Duodenal mucosa (tissue), 2 donors: ENCODE data around the gene MAML1.
"Not testable (repeated sequence)": the region's sequence is repeated elsewhere in the genome, so short reads cannot be mapped to it uniquely, and the experiment has no call there.

Experiments used
- H3K27ac ChIP-seq: one replicate; pipeline ENCODE4 v1.7.0; 2013; ENCODE audit warnings: low read depth, low read length
- H3K27me3 ChIP-seq, 2 donors: one replicate each; pipeline ENCODE4 v1.7.0; 2013; ENCODE audit warnings: low read length in 2 of 2, control low read depth in 1 of 2; ENCODE audit not compliant: insufficient read depth in 2 of 2, control insufficient read depth in 1 of 2
- H3K36me3 ChIP-seq, 2 donors: one replicate each; pipeline ENCODE4 v1.7.0; 2013; ENCODE audit warnings: low read length in 2 of 2, control low read depth in 1 of 2; ENCODE audit not compliant: insufficient read depth in 2 of 2, control insufficient read depth in 1 of 2
- H3K4me1 ChIP-seq, 2 donors: one replicate each; pipeline ENCODE4 v1.7.0; 2013; ENCODE audit warnings: low read length in 2 of 2, control low read depth in 1 of 2; ENCODE audit not compliant: insufficient read depth in 2 of 2, control insufficient read depth in 1 of 2
- H3K4me3 ChIP-seq, 2 donors: one replicate each; pipeline ENCODE4 v1.7.0; 2013; ENCODE audit warnings: low read length in 2 of 2, low read depth in 1 of 2
- H3K9ac ChIP-seq, 2 donors: one replicate each; pipeline ENCODE4 v1.7.0; 2013; ENCODE audit warnings: low read length in 2 of 2, low read depth in 1 of 2
- H3K9me3 ChIP-seq, 2 donors: one replicate each; pipeline ENCODE4 v1.7.0; 2013; ENCODE audit warnings: low read length in 2 of 2, control low read depth in 1 of 2; ENCODE audit not compliant: control insufficient read depth in 1 of 2

Gene MAML1

DNA sequence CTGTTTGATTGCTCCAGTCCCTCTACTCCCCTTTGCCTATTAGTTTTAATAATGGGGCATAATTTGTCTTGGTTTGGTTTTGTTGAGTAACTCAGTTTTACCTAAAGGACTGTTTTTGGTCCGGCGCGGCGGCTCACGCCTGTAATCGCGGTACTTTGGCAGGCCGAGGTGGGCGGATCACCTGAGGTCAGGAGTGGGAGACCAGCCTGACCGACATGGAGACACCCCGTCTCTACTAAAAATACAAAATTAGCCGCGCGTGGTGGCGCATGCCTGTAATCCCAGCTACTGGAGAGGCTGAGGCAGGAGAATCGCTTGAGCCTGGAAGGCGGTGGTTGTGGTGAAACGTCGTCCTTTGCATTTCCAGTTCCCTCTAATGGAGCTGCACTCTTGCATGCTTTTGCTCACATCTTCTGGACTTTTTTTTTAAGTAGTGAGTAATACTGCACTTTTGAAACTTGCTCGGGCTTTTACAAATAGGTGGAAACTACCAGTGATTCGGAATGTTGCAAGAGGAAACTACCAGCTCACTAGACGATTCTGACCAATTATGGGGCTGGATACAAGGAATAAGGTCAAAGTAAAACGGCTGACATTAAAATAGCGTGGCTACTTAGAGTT, 721 bp upstream of the MAML1 start:
- H3K36me3 ChIP-seq = peaks cover 37 to 41% of the 10 kb centered on the region in 2 donors

DNA sequence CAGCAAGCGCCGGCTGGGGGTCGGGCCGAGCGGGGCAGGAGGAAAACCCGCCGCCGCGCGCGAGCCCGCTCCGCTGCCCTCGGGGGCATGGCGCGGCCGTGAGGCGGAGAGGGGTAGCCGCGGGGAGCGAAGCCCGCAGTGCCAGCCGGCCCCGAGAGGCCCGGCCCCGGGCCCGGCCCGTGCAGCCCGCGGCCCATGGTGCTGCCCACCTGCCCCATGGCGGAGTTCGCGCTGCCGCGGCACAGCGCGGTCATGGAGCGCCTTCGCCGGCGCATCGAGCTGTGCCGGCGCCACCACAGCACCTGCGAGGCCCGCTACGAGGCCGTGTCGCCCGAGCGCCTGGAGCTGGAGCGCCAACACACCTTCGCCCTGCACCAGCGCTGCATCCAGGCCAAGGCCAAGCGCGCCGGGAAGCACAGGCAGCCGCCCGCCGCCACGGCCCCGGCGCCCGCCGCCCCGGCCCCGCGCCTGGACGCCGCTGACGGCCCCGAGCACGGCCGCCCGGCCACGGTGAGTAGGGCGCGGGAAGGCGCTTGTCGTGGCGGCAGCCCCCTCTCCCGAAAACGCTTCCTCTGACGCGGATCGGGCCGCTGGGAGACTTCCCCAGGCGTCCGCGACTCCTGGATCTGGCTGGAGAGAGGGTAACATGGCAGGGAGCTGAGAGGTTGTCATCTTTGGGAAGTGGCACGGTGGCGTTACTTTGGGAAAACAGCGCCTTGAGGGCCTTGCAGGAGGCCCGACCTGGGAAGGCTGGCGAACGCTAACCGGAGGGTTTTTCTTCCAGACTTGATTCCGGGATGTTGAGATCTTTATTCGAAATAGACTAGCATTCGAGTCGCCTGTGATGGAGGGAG, 523 bp downstream of the MAML1 start:
- Histone ChIP-seq H3K9me3 (no peaks in the 10 kb centered on the region), H3K4me1 (peaks cover 12 to 27% of the 10 kb centered on the region in 2 donors), H3K9ac (peak overlapping the region; percentile 73 to 82), H3K36me3 (peaks cover 24 to 35% of the 10 kb centered on the region in 2 donors), H3K4me3 (peak overlapping the region; percentile 79 to 82), H3K27me3 (no peaks in the 10 kb centered on the region), H3K27ac (peak overlapping the region; percentile 90)

More for the DNA sequence above, 721 bp upstream of the MAML1 start:
- Histone ChIP-seq H3K4me1 (peaks cover 12 to 27% of the 10 kb centered on the region in 2 donors), H3K27me3 (no peaks in the 10 kb centered on the region), H3K4me3 (peak overlapping the region; percentile 44 to 60), H3K9me3 (no peaks in the 10 kb centered on the region), H3K9ac (peak overlapping the region in 1 of 2 donors; percentile 48), H3K27ac (no peak overlapping the region)

DNA sequence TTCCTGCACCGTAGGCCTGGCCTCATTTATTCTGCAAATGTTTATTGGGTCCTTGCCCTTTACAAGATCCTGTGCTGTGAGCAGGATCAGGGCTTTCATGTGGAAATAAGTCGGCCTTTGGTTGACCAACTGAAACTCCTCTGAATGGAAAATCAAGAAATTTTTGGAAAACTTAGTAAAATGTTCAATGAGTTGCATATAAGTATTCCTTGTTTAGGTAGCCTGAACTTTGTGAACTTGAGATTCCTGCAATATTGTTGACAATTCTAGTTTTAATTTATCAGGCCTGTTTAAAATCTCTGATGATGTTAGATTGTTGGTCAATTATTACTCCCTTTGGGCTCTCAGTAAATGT, 1.1 kb downstream of the MAML1 start:
- H3K27me3 ChIP-seq = no peaks in the 10 kb centered on the region
- H3K4me3 ChIP-seq = peak overlapping the region; percentile 79 to 82
- H3K9ac ChIP-seq = peak overlapping the region; percentile 73 to 82
- H3K36me3 ChIP-seq = peaks cover 19 to 30% of the 10 kb centered on the region in 2 donors
- no peaks in the 10 kb centered on the region for H3K9me3 ChIP-seq
- no peak overlapping the region for H3K27ac ChIP-seq
- peaks cover 12 to 27% of the 10 kb centered on the region in 2 donors for H3K4me1 ChIP-seq

DNA sequence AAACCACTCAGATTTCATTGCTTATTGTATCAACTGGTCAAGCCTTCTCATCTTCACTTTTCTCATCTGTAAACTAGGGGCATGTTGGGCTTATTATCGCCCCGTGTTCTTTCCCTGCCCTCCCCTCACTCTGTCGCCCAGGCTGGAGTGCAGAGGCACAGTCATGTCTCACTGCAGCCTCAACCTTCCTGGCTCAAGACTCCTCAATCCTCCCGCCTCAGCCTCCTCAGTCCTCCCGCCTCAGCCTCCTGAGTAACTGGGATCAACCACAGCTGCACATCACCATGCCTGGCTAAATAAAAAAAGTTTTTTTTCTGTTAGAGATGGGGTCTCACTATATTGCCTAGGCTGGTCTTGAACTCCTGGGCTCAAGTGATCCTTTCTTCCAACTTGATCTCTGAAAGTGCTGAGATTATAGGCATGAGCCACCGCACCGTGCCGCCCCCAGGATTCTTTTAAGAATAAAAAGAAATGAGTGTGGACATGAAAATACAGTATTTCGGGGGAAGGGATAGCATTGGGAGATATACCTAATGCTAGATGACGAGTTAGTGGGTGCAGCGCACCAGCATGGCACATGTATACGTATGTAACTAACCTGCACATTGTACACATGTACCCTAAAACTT, 2.0 kb downstream of the MAML1 start:
- Histone ChIP-seq H3K27ac (no peak overlapping the region), H3K9ac (peak overlapping the region in 1 of 2 donors; percentile 20), H3K36me3 (peaks cover 11 to 27% of the 10 kb centered on the region in 2 donors), H3K4me1 (peaks cover 12 to 27% of the 10 kb centered on the region in 2 donors), H3K27me3 (no peaks in the 10 kb centered on the region), H3K4me3 (peak overlapping the region; percentile 52 to 79), H3K9me3 (no peaks in the 10 kb centered on the region)

DNA sequence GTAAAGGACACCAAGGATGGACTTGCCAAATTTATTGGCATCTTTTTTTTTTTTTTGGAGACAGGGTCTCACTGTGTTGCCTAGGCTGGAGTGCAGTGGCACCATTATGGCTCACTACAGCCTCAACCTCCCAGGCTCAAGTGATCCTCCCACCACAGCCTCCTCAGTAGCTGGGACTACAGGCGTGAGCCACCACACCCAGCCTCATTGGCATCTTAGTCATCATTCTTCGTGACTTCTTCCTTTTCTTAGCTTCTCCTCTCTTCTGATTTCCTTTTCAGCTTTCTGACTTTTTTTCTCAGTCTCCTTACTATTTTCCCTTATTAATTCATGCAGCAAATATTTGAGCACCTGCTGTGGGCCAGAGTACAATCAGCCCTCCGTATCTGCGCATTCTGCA, 6.1 kb downstream of the MAML1 start:
- no peaks in the 10 kb centered on the region for H3K27me3 ChIP-seq
- peaks cover 11 to 17% of the 10 kb centered on the region in 2 donors for H3K4me1 ChIP-seq
- H3K36me3 ChIP-seq = peaks cover 0 to 19% of the 10 kb centered on the region in 2 donors
- no peak overlapping the region for H3K9ac ChIP-seq
- H3K4me3 ChIP-seq = no peak overlapping the region
- no peak overlapping the region for H3K27ac ChIP-seq
- no peaks in the 10 kb centered on the region for H3K9me3 ChIP-seq

DNA sequence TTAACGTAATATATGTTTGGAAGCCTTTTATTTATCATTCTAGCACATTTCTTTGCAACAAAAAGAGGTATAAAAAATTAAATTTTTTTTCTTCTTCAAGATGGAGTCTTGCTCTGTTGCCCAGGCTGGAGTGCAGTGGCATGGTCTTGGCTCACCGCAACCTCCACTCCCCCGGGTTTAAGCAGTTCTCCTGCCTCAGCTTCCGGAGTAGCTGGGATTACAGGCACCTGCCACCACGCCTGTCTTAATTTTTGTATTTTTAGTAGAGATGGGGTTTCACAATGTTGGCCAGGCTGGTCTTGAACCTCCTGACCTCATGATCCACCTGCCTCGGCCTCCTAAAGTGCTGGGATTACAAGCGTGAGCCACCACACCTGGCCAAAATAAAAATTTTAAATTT, 11.5 kb downstream of the MAML1 start:
- H3K9me3 ChIP-seq, H3K27ac ChIP-seq, H3K4me1 ChIP-seq, H3K9ac ChIP-seq, H3K27me3 ChIP-seq, H3K4me3 ChIP-seq: not testable (repeated sequence)
- peaks cover 0 to 14% of the 10 kb centered on the region in 2 donors for H3K36me3 ChIP-seq

DNA sequence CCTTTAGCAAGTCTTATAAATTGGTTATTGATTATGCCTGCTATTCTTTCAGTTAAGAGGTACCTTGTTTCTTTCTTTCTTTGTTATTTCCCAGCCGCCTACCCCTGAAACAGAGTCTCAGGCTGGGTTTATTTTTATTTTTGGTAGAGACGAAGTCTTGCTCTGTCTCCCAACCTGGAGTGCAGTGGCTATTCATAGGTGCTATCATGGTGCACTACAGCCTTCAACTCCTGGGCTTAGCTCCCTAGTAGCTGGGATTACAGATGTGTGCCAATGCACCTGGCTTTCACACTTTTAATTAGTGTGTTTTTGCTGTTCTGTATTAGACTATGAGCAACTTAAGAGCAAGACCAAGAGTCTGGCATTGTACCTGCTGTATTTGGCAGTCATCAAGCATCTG, 14.2 kb downstream of the MAML1 start:
- H3K9ac ChIP-seq = no peak overlapping the region
- H3K4me3 ChIP-seq = no peak overlapping the region
- H3K4me1 ChIP-seq = no peaks in the 10 kb centered on the region
- no peaks in the 10 kb centered on the region for H3K9me3 ChIP-seq
- no peak overlapping the region for H3K27ac ChIP-seq
- H3K36me3 ChIP-seq = peaks cover 0 to 12% of the 10 kb centered on the region in 2 donors
- H3K27me3 ChIP-seq = no peaks in the 10 kb centered on the region

DNA sequence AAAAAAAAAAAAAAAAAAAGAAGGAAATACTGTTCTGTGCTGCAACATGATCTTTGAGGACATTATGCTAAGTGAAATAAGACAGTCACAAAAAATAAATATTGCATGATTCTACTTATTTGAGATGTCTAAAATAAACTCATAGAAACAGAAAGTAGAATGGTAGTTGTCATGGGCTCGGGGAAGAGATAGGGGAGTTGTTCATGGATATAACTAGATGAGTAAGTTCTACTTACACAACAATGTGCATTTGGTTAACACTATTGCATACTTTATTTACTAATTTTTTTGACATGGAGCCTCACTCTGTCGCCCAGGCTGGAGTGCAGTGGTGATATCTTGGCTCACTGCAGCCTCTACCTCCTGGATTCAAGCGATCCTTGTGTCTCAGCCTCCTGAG, 15.2 kb downstream of the MAML1 start:
- Histone ChIP-seq H3K4me1 (no peaks in the 10 kb centered on the region), H3K36me3 (peaks cover 0 to 12% of the 10 kb centered on the region in 2 donors), H3K9ac (no peak overlapping the region), H3K9me3 (no peaks in the 10 kb centered on the region), H3K4me3 (no peak overlapping the region), H3K27ac (no peak overlapping the region), H3K27me3 (no peaks in the 10 kb centered on the region)

DNA sequence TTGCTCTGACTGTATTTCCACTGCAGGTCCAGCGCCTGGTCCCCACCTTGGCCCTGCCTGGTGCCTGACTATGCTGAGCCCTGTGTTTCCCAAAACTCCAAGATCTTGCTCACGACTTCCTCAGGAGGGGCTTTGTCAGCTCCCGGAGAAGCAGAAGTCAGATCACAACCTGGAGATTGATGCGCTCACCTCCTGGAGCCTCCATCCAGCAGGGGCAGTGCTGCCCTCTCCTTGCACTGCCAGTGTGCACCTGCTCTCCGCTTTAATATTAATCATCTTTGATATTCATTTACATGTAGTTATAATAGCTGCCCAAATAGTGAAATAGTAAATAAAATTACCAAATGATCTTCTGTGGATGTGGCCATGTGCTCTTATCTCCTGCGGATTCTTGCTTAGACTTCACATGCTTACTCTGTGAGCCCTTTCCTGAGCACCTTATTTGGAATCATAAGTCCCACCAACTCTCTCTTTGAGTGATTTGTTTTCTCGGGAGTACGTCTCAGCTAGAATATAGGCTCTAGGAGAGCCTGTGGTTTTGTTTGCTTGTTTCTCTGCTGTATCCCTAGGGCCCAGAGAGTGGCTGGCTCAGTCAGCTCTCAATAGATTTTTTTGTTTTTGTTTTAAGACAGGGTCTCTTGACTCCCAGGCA, 17.4 kb downstream of the MAML1 start:
- Histone ChIP-seq H3K4me3 (no peak overlapping the region), H3K27me3 (no peaks in the 10 kb centered on the region), H3K9ac (no peak overlapping the region), H3K9me3 (no peaks in the 10 kb centered on the region), H3K4me1 (peaks cover 9 to 14% of the 10 kb centered on the region in 2 donors), H3K36me3 (peaks cover 0 to 12% of the 10 kb centered on the region in 2 donors), H3K27ac (no peak overlapping the region)
